ENCODE results near the gene GSTA3.
"Not testable (repeated sequence)": the region's sequence is repeated elsewhere in the genome, so short reads cannot be mapped to it uniquely, and the experiment has no call there.

Gene GSTA3

DNA sequence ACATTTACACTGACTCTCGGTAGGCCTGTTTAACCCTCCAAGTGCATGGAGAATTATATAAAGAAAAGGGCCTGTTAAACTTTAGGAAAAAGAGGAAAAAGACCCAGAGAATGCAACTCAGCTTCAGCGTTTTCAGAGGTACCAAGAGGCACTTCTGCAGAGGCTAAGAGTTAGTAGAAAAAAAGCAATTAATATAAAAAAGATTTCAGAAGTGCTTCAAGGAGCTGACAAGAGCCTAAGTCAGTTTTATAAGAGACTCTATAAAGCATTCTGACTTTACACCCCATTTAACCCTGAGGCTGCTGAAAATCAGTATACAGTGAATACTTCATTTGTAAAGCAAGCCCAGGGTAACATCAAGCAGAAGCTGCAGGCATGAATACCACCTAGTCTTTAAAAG lies 14.2 kb upstream of the GSTA3 start:
- not testable (repeated sequence) for H3K27me3 Mint-ChIP-seq (ENCODE audit: low read depth); H3K4me3 Mint-ChIP-seq; H3K36me3 Mint-ChIP-seq (ENCODE audit: low read depth); H3K27ac Mint-ChIP-seq; H3K4me1 Mint-ChIP-seq (ENCODE audit: low read depth); H3K9me3 Mint-ChIP-seq

DNA sequence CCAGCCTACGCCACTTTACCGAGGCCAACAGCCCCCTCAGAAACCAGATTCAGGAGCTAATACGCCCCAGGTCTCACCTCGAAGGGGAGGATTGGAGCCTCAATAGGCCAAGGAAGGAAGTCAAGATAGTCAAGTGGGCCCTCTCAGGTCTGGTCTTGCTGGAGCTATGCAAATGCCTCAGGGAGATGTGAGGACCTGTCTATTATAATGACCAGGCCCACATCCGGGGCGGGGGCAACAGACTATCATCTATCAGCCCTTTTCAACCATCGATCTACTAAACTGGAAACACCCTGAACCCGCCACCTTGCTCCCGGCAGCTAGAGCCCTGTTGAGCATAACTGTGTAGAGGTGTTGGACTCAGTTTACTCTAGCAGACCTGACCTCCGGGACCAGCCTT lies 12.7 kb upstream of the GSTA3 start:
- H3K27me3 Mint-ChIP-seq (ENCODE audit: low read depth): peaks cover 3% of the 10 kb centered on the region
- no peaks in the 10 kb centered on the region for H3K36me3 Mint-ChIP-seq (ENCODE audit: low read depth)
- H3K4me1 Mint-ChIP-seq (ENCODE audit: low read depth): no peaks in the 10 kb centered on the region
- no peak overlapping the region for H3K27ac Mint-ChIP-seq
- no peak overlapping the region for H3K4me3 Mint-ChIP-seq
- H3K9me3 Mint-ChIP-seq: no peaks in the 10 kb centered on the region

DNA sequence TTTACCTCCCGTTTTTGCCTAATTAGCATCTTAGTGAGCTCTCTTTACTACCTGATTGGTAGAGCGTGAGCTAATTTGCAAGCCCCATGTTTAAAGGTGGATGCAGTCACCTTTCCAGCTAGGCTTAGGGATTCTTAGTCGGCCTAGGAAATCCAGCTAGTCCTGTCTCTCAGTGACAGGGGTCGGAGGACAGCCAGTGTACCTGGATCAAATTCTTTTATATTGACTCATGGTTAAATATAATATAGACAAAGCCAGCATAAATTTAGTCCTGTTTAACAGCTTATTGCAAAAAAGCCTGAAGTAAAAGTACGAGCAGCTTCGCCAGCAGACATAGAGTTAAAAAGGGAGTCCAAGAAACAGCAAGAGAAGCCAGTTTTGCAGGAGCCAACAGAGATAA lies 12.2 kb upstream of the GSTA3 start:
- no peak overlapping the region for H3K27ac Mint-ChIP-seq
- H3K4me3 Mint-ChIP-seq: no peak overlapping the region
- H3K4me1 Mint-ChIP-seq (ENCODE audit: low read depth): no peaks in the 10 kb centered on the region
- no peaks in the 10 kb centered on the region for H3K27me3 Mint-ChIP-seq (ENCODE audit: low read depth)
- no peaks in the 10 kb centered on the region for H3K9me3 Mint-ChIP-seq
- no peaks in the 10 kb centered on the region for H3K36me3 Mint-ChIP-seq (ENCODE audit: low read depth)

DNA sequence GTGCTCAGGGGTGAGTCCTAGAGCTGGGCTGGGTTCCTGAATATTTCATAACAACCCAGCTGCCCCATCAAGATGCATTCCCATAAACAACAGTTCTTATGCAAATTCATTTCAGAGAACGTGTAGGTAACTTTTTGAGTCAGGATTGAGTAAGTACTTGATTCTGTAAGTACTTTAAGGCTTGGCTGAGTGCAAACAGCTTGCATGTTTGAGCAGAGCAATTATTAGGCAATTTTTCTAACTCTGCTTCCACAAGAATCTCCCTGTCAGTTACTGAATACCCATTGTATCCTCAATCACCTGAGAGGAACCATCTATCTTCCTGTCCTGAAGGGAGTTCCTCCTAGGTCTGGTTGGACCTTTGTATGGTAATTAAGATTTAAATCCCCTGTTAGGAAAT lies 10.0 kb upstream of the GSTA3 start:
- not testable (repeated sequence) for H3K4me3 Mint-ChIP-seq; H3K27ac Mint-ChIP-seq; H3K4me1 Mint-ChIP-seq (ENCODE audit: low read depth); H3K9me3 Mint-ChIP-seq; H3K36me3 Mint-ChIP-seq (ENCODE audit: low read depth); H3K27me3 Mint-ChIP-seq (ENCODE audit: low read depth)

DNA sequence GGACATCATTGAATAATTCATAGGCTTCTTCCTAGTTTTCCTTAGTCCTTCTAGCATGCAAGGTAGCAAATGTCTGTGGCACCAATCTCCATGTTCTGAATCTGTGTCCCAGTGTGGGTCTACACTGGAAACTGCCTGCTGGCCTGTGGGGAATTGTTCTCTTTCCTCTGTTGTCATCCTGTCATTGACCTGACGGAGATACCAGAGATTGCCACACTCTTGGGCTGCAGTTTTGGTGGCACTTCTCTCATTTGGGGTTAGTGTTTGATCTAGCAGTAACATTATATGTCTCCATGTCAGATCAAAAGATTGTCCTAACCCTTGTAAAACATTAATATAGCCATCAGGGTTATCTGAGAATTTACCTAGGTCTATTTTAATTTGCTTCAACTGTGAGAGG lies 9.3 kb upstream of the GSTA3 start:
- not testable (repeated sequence) for H3K36me3 Mint-ChIP-seq (ENCODE audit: low read depth); H3K27me3 Mint-ChIP-seq (ENCODE audit: low read depth); H3K27ac Mint-ChIP-seq; H3K4me1 Mint-ChIP-seq (ENCODE audit: low read depth); H3K4me3 Mint-ChIP-seq; H3K9me3 Mint-ChIP-seq

- not testable (repeated sequence) for H3K4me1 Mint-ChIP-seq (ENCODE audit: low read depth); H3K36me3 Mint-ChIP-seq (ENCODE audit: low read depth); H3K4me3 Mint-ChIP-seq; H3K27ac Mint-ChIP-seq; H3K27me3 Mint-ChIP-seq (ENCODE audit: low read depth); H3K9me3 Mint-ChIP-seq
These were observed 8.7 kb upstream of the GSTA3 start for GRCh38 chr6:52918027-52918686.

DNA sequence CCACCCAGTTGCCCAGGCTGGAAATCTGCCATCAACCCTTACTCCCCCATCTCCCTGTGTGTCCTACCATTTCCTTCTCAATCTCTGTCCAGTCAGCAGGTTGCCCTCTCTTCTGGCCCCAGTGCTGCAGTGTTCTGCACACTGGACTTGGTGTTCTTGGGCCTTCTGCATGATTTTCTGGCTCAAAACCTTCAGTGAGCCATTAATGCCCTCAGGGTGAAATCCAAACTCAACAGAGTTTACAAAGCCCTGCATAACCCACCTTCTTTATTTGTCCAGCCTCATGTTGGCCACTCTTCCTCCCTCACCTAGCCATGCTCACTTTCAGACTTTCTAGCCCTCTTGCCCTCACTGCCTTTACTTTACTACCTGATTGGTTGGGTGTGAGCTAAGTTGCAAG lies 5.0 kb upstream of the GSTA3 start:
- Mint-ChIP-seq H3K4me1 (ENCODE audit: low read depth) (no peaks in the 10 kb centered on the region), H3K36me3 (ENCODE audit: low read depth) (no peaks in the 10 kb centered on the region), H3K27me3 (ENCODE audit: low read depth) (no peaks in the 10 kb centered on the region), H3K9me3 (no peaks in the 10 kb centered on the region), H3K4me3 (no peak overlapping the region), H3K27ac (no peak overlapping the region)

DNA sequence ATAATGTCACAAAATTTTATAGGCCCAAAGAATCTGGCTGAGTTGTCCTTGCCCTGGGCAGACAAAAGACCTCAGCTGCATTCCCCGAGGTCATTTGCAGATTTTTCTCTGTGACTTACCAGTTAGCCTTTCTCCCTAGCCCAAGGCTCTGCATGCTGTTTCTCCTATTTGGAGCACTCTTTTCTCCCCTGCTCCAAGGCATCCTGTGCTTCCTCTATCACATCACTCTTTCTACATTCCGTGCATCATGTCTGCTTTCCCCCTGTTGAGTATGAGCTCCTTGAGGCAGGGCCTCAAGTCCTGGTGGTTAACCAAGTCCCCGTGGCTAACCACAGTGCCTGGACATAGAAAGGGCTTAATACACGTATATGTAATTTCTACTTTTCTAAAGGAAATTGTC lies 593 bp upstream of the GSTA3 start:
- no peaks in the 10 kb centered on the region for H3K4me1 Mint-ChIP-seq (ENCODE audit: low read depth)

GRCh38 chr6:52909131-52909530 lies 367 bp downstream of the GSTA3 start:
- Mint-ChIP-seq H3K27ac (no peak overlapping the region), H3K27me3 (ENCODE audit: low read depth) (no peaks in the 10 kb centered on the region), H3K36me3 (ENCODE audit: low read depth) (no peaks in the 10 kb centered on the region), H3K4me1 (ENCODE audit: low read depth) (no peaks in the 10 kb centered on the region), H3K9me3 (no peaks in the 10 kb centered on the region), H3K4me3 (no peak overlapping the region)

More for the DNA sequence above, 593 bp upstream of the GSTA3 start:
- H3K27me3 Mint-ChIP-seq (ENCODE audit: low read depth): no peaks in the 10 kb centered on the region
- no peak overlapping the region for H3K4me3 Mint-ChIP-seq
- no peak overlapping the region for H3K27ac Mint-ChIP-seq
- H3K9me3 Mint-ChIP-seq: no peaks in the 10 kb centered on the region
- H3K36me3 Mint-ChIP-seq (ENCODE audit: low read depth): no peaks in the 10 kb centered on the region

GRCh38 chr6:52908526-52908925 lies 972 bp downstream of the GSTA3 start:
- Mint-ChIP-seq H3K27ac (no peak overlapping the region), H3K4me1 (ENCODE audit: low read depth) (no peaks in the 10 kb centered on the region)

GRCh38 chr6:52904562-52905279 lies 4.8 kb downstream of the GSTA3 start:
- Mint-ChIP-seq H3K36me3 (ENCODE audit: low read depth) (no peaks in the 10 kb centered on the region), H3K4me3 (no peak overlapping the region), H3K27me3 (ENCODE audit: low read depth) (no peaks in the 10 kb centered on the region), H3K9me3 (no peaks in the 10 kb centered on the region), H3K27ac (no peak overlapping the region), H3K4me1 (ENCODE audit: low read depth) (no peaks in the 10 kb centered on the region)

More at GRCh38 chr6:52908526-52908925, 972 bp downstream of the GSTA3 start:
- H3K9me3 Mint-ChIP-seq: no peaks in the 10 kb centered on the region
- H3K36me3 Mint-ChIP-seq (ENCODE audit: low read depth): no peaks in the 10 kb centered on the region
- H3K4me3 Mint-ChIP-seq: no peak overlapping the region
- H3K27me3 Mint-ChIP-seq (ENCODE audit: low read depth): no peaks in the 10 kb centered on the region

GRCh38 chr6:52900536-52900935 lies 9.0 kb downstream of the GSTA3 start:
- peaks cover 3% of the 10 kb centered on the region for H3K27me3 Mint-ChIP-seq (ENCODE audit: low read depth)
- no peak overlapping the region for H3K4me3 Mint-ChIP-seq
- H3K9me3 Mint-ChIP-seq: peaks cover 3% of the 10 kb centered on the region
- no peaks in the 10 kb centered on the region for H3K36me3 Mint-ChIP-seq (ENCODE audit: low read depth)
- no peak overlapping the region for H3K27ac Mint-ChIP-seq
- H3K4me1 Mint-ChIP-seq (ENCODE audit: low read depth): no peaks in the 10 kb centered on the region

- not testable (repeated sequence) for H3K27me3 Mint-ChIP-seq (ENCODE audit: low read depth); H3K4me3 Mint-ChIP-seq; H3K27ac Mint-ChIP-seq
These were observed 13.7 kb downstream of the GSTA3 start for GRCh38 chr6:52895790-52896189.

GRCh38 chr6:52894285-52894684 lies 15.2 kb downstream of the GSTA3 start:
- Mint-ChIP-seq H3K9me3 (peaks cover 3% of the 10 kb centered on the region), H3K36me3 (ENCODE audit: low read depth) (no peaks in the 10 kb centered on the region), H3K27ac (no peak overlapping the region), H3K4me1 (ENCODE audit: low read depth) (no peaks in the 10 kb centered on the region), H3K27me3 (ENCODE audit: low read depth) (peaks cover 3% of the 10 kb centered on the region), H3K4me3 (no peak overlapping the region)

More at GRCh38 chr6:52895790-52896189, 13.7 kb downstream of the GSTA3 start:
- H3K4me1 Mint-ChIP-seq (ENCODE audit: low read depth); H3K36me3 Mint-ChIP-seq (ENCODE audit: low read depth); H3K9me3 Mint-ChIP-seq: not testable (repeated sequence)

DNA sequence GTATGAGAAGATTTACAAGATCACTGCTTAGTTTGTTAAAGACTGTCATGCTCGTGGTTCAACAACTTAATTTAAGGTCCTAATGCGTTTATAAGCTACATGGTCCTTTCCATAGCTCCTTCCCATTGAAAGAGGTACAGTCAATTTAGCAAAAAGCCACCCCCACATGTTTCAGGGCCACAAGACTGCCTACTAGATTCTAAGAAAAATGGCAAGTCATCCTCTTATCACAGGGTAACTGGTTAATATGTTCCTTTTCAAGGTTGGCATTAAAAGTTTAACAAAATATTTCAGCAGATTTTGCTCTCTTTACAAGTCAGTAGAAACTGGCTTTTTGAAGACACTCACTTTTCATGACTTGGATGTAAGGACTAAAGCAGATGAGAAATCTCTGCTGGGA lies 15.7 kb downstream of the GSTA3 start:
- Mint-ChIP-seq H3K4me1 (ENCODE audit: low read depth) (no peaks in the 10 kb centered on the region), H3K27me3 (ENCODE audit: low read depth) (peaks cover 3% of the 10 kb centered on the region), H3K4me3 (no peak overlapping the region), H3K27ac (no peak overlapping the region), H3K36me3 (ENCODE audit: low read depth) (no peaks in the 10 kb centered on the region), H3K9me3 (peaks cover 3% of the 10 kb centered on the region)

Measured in T-helper 1 cell treated with Interleukin-12 subunit alpha and Interleukin-12 subunit beta and Interleukin-4 antibody, amounts not matched to agents 30 μg/mL and 1 μg/mL, for 36 hours (primary cell).